HCT116 (cell line): ENCODE measurements around the gene APOL3. TPM values are rescaled to one million over a fixed set of nuclear protein-coding genes. Genes with fewer than 3 reads are reported as not detected.

ENCODE experiments used
- ATAC-seq: fragments of 200-7000 bp; cut with Tn5 transposase; 2 replicates; pipeline ENCODE4 v1.9.1; 2020; ENCODE audit warnings: mild to moderate bottlenecking, moderate library complexity
- BruUV-seq: library from RNA; stranded (reverse); fragments of 400-500 nt; replicated peaks from 2 replicates; lab custom pipeline; 2021; lab: Mats Ljungman, UMichigan
- CTCF ChIA-PET: fragments of 300-600 bp; sonication (Branson Sonifier 250); formaldehyde crosslinking; loops from one replicate; lab custom pipeline; 2021; ENCODE audit warnings: antibody characterized with exemption; lab: Charles Lee
- POLR2A ChIA-PET: fragments of 300-600, 350-600 bp; sonication (Branson Sonifier 250); formaldehyde crosslinking; loops from one replicate; lab custom pipeline; 2021; ENCODE audit warnings: antibody characterized with exemption; lab: Charles Lee
- RAD21 ChIA-PET, 2 experiments: fragments of 300-600 bp; sonication (Branson Sonifier 250); formaldehyde crosslinking; loops; one replicate each; lab custom pipeline; 2023; ENCODE audit warnings: low total read pairs in 2 of 2; ENCODE audit not compliant: uncharacterized antibody in 2 of 2, unreplicated experiment in 2 of 2, low non-redundant PET in 1 of 2; lab: Charles Lee
- DNase-seq: peaks from one replicate; pipeline ENCODE4 v3.0.0-alpha.2; 2010; ENCODE audit warnings: low read depth, low spot score
- H2AFZ ChIP-seq: fragments of 200-600 bp; shearing (Covaris generic), sonication (generic); 2 replicates; pipeline ENCODE4 v1.6.1; 2017; ENCODE audit warnings: low read depth, mixed run types, mixed read lengths, antibody characterized with exemption, low read length; ENCODE audit not compliant: poor library complexity, severe bottlenecking
- H3K27ac ChIP-seq: 2 replicates; pipeline ENCODE4 v1.5.1; 2012; ENCODE audit warnings: low read depth, low read length
- H3K27me3 ChIP-seq: fragments of 200-600 bp; sonication (generic); 2 replicates; pipeline ENCODE4 v1.6.1; 2016; ENCODE audit warnings: mixed run types, low read length, mixed read lengths; ENCODE audit not compliant: insufficient read depth
- H3K36me3 ChIP-seq, 2 experiments: fragments of 200-500 bp in 1 of 2; fragments of 200-600 bp in 1 of 2; sonication (Bioruptor generic) in 1 of 2; sonication (generic) in 1 of 2; 2 replicates each; pipeline versions ENCODE4 v1.5.1 to v1.6.1; 2014 to 2016; ENCODE audit warnings: low read length in 2 of 2, inconsistent platforms in 1 of 2, mixed read lengths in 1 of 2, mixed run types in 1 of 2; ENCODE audit not compliant: insufficient read depth in 2 of 2, control insufficient read depth in 1 of 2
- H3K4me1 ChIP-seq, 2 experiments: fragments of 200-600 bp in 1 of 2; sonication (generic) in 1 of 2; 2 replicates each; pipeline versions ENCODE4 v1.5.1 to v1.6.1; 2012 to 2017; ENCODE audit warnings: low read length in 2 of 2, inconsistent platforms in 1 of 2, mild to moderate bottlenecking in 1 of 2, mixed read lengths in 1 of 2, mixed run types in 1 of 2, moderate library complexity in 1 of 2; ENCODE audit not compliant: insufficient read depth in 2 of 2, control insufficient read depth in 1 of 2
- H3K4me2 ChIP-seq: fragments of 200-600 bp; sonication (generic); 2 replicates; pipeline ENCODE4 v1.6.1; 2017; ENCODE audit warnings: mixed run types, low read length, mixed read lengths
- H3K4me3 ChIP-seq, 2 experiments: fragments of 200-600 bp in 1 of 2; sonication (generic) in 1 of 2; replicated peaks in 1 of 2; 2 replicates each; pipeline ENCODE4 v1.5.1; 2011 to 2016; ENCODE audit warnings: low read length in 2 of 2, control low read depth in 1 of 2, low read depth in 1 of 2, mild to moderate bottlenecking in 1 of 2, mixed read lengths in 1 of 2, mixed run types in 1 of 2
- H3K79me2 ChIP-seq: fragments of 200-600 bp; sonication (generic); 2 replicates; pipeline ENCODE4 v1.6.1; 2017; ENCODE audit warnings: mild to moderate bottlenecking, mixed run types, low read length, moderate library complexity, mixed read lengths; ENCODE audit not compliant: insufficient read depth
- H3K9ac ChIP-seq: fragments of 200-600 bp; sonication (generic); 2 replicates; pipeline ENCODE4 v1.6.1; 2016; ENCODE audit warnings: low read length, mixed read lengths
- H3K9me2 ChIP-seq: fragments of 200-600 bp; sonication (generic), shearing (Covaris generic); 2 replicates; pipeline ENCODE4 v1.6.1; 2017; ENCODE audit warnings: mixed run types, mild to moderate bottlenecking, moderate library complexity; ENCODE audit not compliant: insufficient read depth
- H3K9me3 ChIP-seq, 2 experiments: fragments of 200-500 bp in 1 of 2; fragments of 200-600 bp in 1 of 2; sonication (Bioruptor generic) in 1 of 2; sonication (generic) in 1 of 2; 2 replicates each; pipeline ENCODE4 v1.6.1; 2014 to 2017; ENCODE audit warnings: low read length in 2 of 2, mixed read lengths in 2 of 2, inconsistent platforms in 1 of 2, low read depth in 1 of 2, mild to moderate bottlenecking in 1 of 2, mixed run types in 1 of 2, moderate library complexity in 1 of 2; ENCODE audit not compliant: control insufficient read depth in 1 of 2, insufficient read depth in 1 of 2
- H4K20me1 ChIP-seq: fragments of 200-600 bp; sonication (generic), shearing (Covaris generic); 2 replicates; pipeline ENCODE4 v1.6.1; 2017; ENCODE audit warnings: mixed run types, mild to moderate bottlenecking, moderate library complexity; ENCODE audit not compliant: insufficient read depth
- CBX3 ChIP-seq: IDR thresholded peaks from 2 replicates; pipeline ENCODE4 v1.6.1; 2012; ENCODE audit warnings: low read depth
- EZH2phosphoT487 ChIP-seq: fragments of 200-600 bp; IDR thresholded peaks from 2 replicates; pipeline ENCODE4 v1.6.1; 2018; ENCODE audit warnings: antibody characterized with exemption, borderline replicate concordance
- POLR2A ChIP-seq: IDR thresholded peaks from 2 replicates; pipeline ENCODE4 v1.7.0; 2011; ENCODE audit warnings: borderline replicate concordance; ENCODE audit not compliant: insufficient read depth, insufficient read length; ENCODE audit errors: extremely low read depth
- ZFX ChIP-seq: fragments of 450-650 bp; IDR thresholded peaks from 2 replicates; pipeline ENCODE4 v1.6.1; 2017
- ZNF274 ChIP-seq: fragments of 200-500 bp; sonication (Bioruptor generic); IDR thresholded peaks from 2 replicates; pipeline ENCODE4 v1.6.1; 2014; ENCODE audit warnings: mild to moderate bottlenecking, low read depth, low read length, inconsistent platforms
- intact Hi-C: fragments of 100-400 bp; cut with micrococcal nuclease; formaldehyde crosslinking; loops from 2 replicates; pipeline ENCODE4 v1.10.0; 2022
- total RNA-seq: library from RNA; stranded (reverse); gene quantifications from one replicate; pipeline ENCODE4 v1.2.1, GENCODE V29; 2021; ENCODE audit not compliant: unreplicated experiment
- TF ChIP-seq, protein P1 (sequence below): IDR thresholded peaks from 2 replicates; pipeline ENCODE4 v1.6.1; 2011; ENCODE audit warnings: mild to moderate bottlenecking, low read length, moderate library complexity; ENCODE audit not compliant: insufficient replicate concordance; ENCODE audit errors: extremely low read depth

APOL3 gene
- total RNA-seq, 1 experiment from 2014 or later, result 0.49 TPM

DNA sequence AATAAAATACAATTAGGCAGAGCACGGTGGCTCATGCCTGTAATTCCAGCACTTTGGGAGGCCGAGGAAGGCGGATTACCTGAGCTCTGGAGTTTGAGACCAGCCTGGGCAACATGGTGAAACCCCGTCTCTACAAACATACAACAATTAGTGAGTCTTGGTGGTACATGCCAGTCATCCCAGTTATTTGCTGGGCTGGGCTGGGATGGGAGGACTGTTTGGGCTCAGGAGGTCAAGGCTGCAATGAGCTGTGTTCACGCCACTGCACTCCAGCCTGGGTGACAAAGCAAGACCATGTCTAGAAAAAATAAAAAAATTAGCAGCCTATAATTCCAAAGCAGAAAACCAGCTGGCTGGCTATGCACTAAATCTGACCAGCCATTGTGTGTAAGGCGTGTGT is 35.1 kb downstream of the APOL3 start:
- ATAC-seq, result no peak
- RAD21 ChIA-PET, result interaction anchor here in 1 of 2 experiments (1.4 kb wide), 1 partner anchor 498 kb away, joined by 7 read pairs; no protein-coding TSS in a partner anchor

DNA sequence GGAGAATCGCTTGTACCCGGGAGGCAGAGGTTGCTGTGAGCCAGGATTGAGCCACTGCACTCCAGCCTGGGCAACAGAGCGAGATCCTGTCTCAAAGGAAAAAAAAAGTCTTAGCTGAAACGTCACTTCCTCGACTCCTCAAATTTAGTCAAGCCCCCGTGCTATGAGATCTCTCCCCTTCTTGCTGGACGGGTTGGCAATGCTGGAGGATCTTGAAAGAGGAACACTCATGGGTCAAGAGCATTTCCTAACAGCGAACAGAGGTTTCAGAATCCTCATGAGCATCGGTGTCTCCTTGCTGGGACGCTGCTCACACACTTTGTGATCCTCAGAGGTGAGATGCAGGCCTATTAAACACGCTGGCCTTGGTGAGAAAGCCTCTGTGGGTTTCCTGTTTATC is 35.9 kb downstream of the APOL3 start:
- POLR2A ChIA-PET, result interaction anchor here (1.4 kb wide), 1 partner anchor 497 kb away, joined by 3 read pairs; no protein-coding TSS in a partner anchor
- Histone ChIP-seq H3K9ac (no peak overlapping the region), H2AFZ (peak overlapping the region; percentile 58), H3K27ac (no peak overlapping the region), H3K27me3 (peaks cover 9% of the 10 kb centered on the region), H3K79me2 (no peaks in the 10 kb centered on the region), H4K20me1 (no peaks in the 10 kb centered on the region), H3K9me3 (no peaks in the 10 kb centered on the region), H3K36me3 (no peaks in the 10 kb centered on the region), H3K9me2 (no peaks in the 10 kb centered on the region)
- intact Hi-C loops, result loop anchor here (1.0 to 10.0 kb wide), 7 partner anchors 58 to 774 kb away; no protein-coding TSS in a partner anchor
- no peak for DNase-seq
- CTCF ChIA-PET, result interaction anchor here (0.7 to 2.6 kb wide), 12 partner anchors 9 to 774 kb away, joined by 3 to 13 read pairs (median 4); no protein-coding TSS in a partner anchor
- RAD21 ChIA-PET, result interaction anchor here (0.6 to 1.4 kb wide), 5 partner anchors 194 to 825 kb away, joined by 3 to 7 read pairs (median 3); no protein-coding TSS in a partner anchor
- BruUV-seq, result no TSS peak
- TF ChIP-seq, protein P1, sequence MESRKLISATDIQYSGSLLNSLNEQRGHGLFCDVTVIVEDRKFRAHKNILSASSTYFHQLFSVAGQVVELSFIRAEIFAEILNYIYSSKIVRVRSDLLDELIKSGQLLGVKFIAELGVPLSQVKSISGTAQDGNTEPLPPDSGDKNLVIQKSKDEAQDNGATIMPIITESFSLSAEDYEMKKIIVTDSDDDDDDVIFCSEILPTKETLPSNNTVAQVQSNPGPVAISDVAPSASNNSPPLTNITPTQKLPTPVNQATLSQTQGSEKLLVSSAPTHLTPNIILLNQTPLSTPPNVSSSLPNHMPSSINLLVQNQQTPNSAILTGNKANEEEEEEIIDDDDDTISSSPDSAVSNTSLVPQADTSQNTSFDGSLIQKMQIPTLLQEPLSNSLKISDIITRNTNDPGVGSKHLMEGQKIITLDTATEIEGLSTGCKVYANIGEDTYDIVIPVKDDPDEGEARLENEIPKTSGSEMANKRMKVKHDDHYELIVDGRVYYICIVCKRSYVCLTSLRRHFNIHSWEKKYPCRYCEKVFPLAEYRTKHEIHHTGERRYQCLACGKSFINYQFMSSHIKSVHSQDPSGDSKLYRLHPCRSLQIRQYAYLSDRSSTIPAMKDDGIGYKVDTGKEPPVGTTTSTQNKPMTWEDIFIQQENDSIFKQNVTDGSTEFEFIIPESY, result no peak
- TF ChIP-seq, all 23 proteins: peak for 0
- Histone ChIP-seq H3K4me2 (no peak overlapping the region), H3K4me3 (no peak overlapping the region), H3K4me1 (peaks cover 2 to 10% of the 10 kb centered on the region in 2 experiments; a peak in 3 of 4 replicates)
- ATAC-seq, result no peak

More for the DNA sequence above, 35.1 kb downstream of the APOL3 start:
- no peak overlapping the region for H3K27ac ChIP-seq
- no peak for DNase-seq
- no peaks in the 10 kb centered on the region for H4K20me1 ChIP-seq
- intact Hi-C loops, result loop anchor here (2.0 to 10.0 kb wide), 3 partner anchors 59 to 691 kb away; no protein-coding TSS in a partner anchor
- H3K4me2 ChIP-seq, result no peak overlapping the region
- no peak overlapping the region for H2AFZ ChIP-seq
- no peak for TF ChIP-seq POLR2A
- TF ChIP-seq, protein P1, result no peak
- TF ChIP-seq EZH2phosphoT487, result no peak
- TF ChIP-seq ZFX, result no peak
- TF ChIP-seq ZNF274, result no peak
- TF ChIP-seq CBX3, result no peak
- POLR2A ChIA-PET, result no interaction called here
- no TSS peak for BruUV-seq
- H3K9me3 ChIP-seq, result no peaks in the 10 kb centered on the region
- H3K9ac ChIP-seq, result no peak overlapping the region
- no peak overlapping the region for H3K4me3 ChIP-seq
- no peaks in the 10 kb centered on the region for H3K9me2 ChIP-seq
- peaks cover 2 to 10% of the 10 kb centered on the region in 2 experiments; a peak in 3 of 4 replicates for H3K4me1 ChIP-seq
- no peaks in the 10 kb centered on the region for H3K79me2 ChIP-seq
- peaks cover 16% of the 10 kb centered on the region for H3K27me3 ChIP-seq
- no peaks in the 10 kb centered on the region for H3K36me3 ChIP-seq
- CTCF ChIA-PET, result interaction anchor here (0.7 to 2.6 kb wide), 5 partner anchors 59 to 601 kb away, joined by 3 to 13 read pairs (median 4); no protein-coding TSS in a partner anchor
